SK-N-MC (cell line): ENCODE measurements around the gene EDRF1.

Source experiments
- EZH2 ChIP-seq: fragments of 200-600 bp; sonication (generic); IDR thresholded peaks from one replicate; pipeline ENCODE4 v1.6.1; 2017; ENCODE audit warnings: antibody characterized with exemption
- FOXP2 ChIP-seq: optimal IDR thresholded peaks from 2 replicates; pipeline ENCODE3; 2011; ENCODE audit warnings: mild to moderate bottlenecking, moderate library complexity; ENCODE audit not compliant: insufficient read depth; ENCODE audit errors: extremely low read length, control extremely low read depth
- POLR2AphosphoS5 ChIP-seq: IDR thresholded peaks from 2 replicates; pipeline ENCODE4 v1.6.1; 2012; ENCODE audit warnings: mild to moderate bottlenecking, low read depth, low read length, borderline replicate concordance

GRCh38 chr10:125799451-125800182 is 80.1 kb downstream of the EDRF1 start:
- no peak for TF ChIP-seq EZH2
- TF ChIP-seq POLR2AphosphoS5, result no peak
- no peak for TF ChIP-seq FOXP2
